ENCODE data around the gene GABRG3. TPM values are rescaled to one million over a fixed set of nuclear protein-coding genes. Genes with fewer than 3 reads are reported as not detected.

GABRG3 gene
- total RNA-seq, 4 donors from 2014 or later: 0.97 to 3.9 (median 3.6) TPM; not detected in 1

GRCh38 chr15:27057904-27058645, 87.1 kb downstream of the GABRG3 start:
- no peaks in the 10 kb centered on the region for H3K9me3 ChIP-seq
- H3K4me1 ChIP-seq: no peaks in the 10 kb centered on the region
- no peaks in the 10 kb centered on the region for H3K36me3 ChIP-seq
- 88% methylated on average over 14 of the region's 14 CpGs for WGBS
- no peaks in the 10 kb centered on the region for H3K27me3 ChIP-seq
- TF ChIP-seq POLR2AphosphoS5 (IDR thresholded peaks at IDR 0.05) (no peak), EP300 (IDR thresholded peaks at IDR 0.05) (no peak), POLR2A (IDR thresholded peaks at IDR 0.05) (no peak)
- DNase-seq (ENCODE audit: low spot score in 2 of 2): no peak
- no peak overlapping the region for H3K4me3 ChIP-seq
- H3K27ac ChIP-seq: no peak overlapping the region

GRCh38 chr15:27058939-27059338, 88.0 kb downstream of the GABRG3 start:
- H3K9me3 ChIP-seq: no peaks in the 10 kb centered on the region
- H3K4me3 ChIP-seq: no peak overlapping the region
- DNase-seq (ENCODE audit: low spot score in 2 of 2): no peak
- no peaks in the 10 kb centered on the region for H3K36me3 ChIP-seq
- TF ChIP-seq EP300 (IDR thresholded peaks at IDR 0.05) (no peak), POLR2AphosphoS5 (IDR thresholded peaks at IDR 0.05) (no peak), CTCF (IDR thresholded peaks at IDR 0.05) (no peak), POLR2A (IDR thresholded peaks at IDR 0.05) (no peak)
- no peaks in the 10 kb centered on the region for H3K4me1 ChIP-seq
- no peaks in the 10 kb centered on the region for H3K27me3 ChIP-seq
- WGBS: 59% methylated on average over 2 of the region's 2 CpGs
- H3K27ac ChIP-seq: no peak overlapping the region

DNA sequence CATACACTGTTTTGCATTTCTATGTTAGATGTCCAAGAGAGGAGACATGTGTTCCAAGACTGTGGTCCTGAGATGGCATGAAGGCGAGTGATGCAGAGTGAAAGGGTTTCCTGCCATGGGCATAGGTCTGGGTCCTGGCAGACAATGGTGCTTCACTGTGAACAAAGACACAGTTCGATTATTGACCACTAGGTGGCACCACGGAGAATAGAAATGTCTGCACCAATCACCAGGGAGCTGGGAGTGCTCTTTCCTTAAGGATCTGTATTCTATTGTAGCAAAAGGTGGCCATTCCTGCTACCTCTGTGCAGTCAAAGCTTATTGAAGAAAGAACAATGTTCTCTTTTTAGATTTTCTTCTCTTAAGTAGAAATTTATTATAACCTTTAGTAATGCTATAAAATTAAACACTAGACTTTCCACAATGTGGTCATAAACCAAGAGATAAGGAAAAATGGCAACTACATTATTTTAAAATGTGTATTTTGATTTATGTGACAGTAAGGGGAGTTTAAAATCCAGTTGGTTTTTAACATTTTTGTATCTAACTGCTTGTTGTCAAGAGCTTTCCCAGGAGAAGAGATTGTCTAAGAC, 88.7 kb downstream of the GABRG3 start:
- TF ChIP-seq CTCF (IDR thresholded peaks at IDR 0.05): peak in 1 of 2 donors; percentile 45
- no peak for TF ChIP-seq POLR2AphosphoS5 (IDR thresholded peaks at IDR 0.05)
- no peaks in the 10 kb centered on the region for H3K9me3 ChIP-seq
- H3K4me1 ChIP-seq: no peaks in the 10 kb centered on the region
- no peak for DNase-seq (ENCODE audit: low spot score in 2 of 2)
- H3K4me3 ChIP-seq: no peak overlapping the region
- no peak overlapping the region for H3K27ac ChIP-seq
- WGBS: 25% methylated on average over 3 of the region's 3 CpGs
- no peaks in the 10 kb centered on the region for H3K36me3 ChIP-seq
- no peaks in the 10 kb centered on the region for H3K27me3 ChIP-seq

- no peaks in the 10 kb centered on the region for H3K27me3 ChIP-seq
- H3K9me3 ChIP-seq: no peaks in the 10 kb centered on the region
- 58% methylated on average over 6 of the region's 6 CpGs for WGBS
- no peak overlapping the region for H3K4me3 ChIP-seq
- H3K4me1 ChIP-seq: no peaks in the 10 kb centered on the region
- H3K36me3 ChIP-seq: no peaks in the 10 kb centered on the region
- no peak overlapping the region for H3K27ac ChIP-seq
- peak in 1 of 2 donors; percentile 18 for DNase-seq (ENCODE audit: low spot score in 2 of 2)
- TF ChIP-seq EP300 (IDR thresholded peaks at IDR 0.05) (no peak), POLR2AphosphoS5 (IDR thresholded peaks at IDR 0.05) (no peak), CTCF (IDR thresholded peaks at IDR 0.05) (no peak), POLR2A (IDR thresholded peaks at IDR 0.05) (no peak)
These were observed 90.8 kb downstream of the GABRG3 start for GRCh38 chr15:27061739-27062138.

DNA sequence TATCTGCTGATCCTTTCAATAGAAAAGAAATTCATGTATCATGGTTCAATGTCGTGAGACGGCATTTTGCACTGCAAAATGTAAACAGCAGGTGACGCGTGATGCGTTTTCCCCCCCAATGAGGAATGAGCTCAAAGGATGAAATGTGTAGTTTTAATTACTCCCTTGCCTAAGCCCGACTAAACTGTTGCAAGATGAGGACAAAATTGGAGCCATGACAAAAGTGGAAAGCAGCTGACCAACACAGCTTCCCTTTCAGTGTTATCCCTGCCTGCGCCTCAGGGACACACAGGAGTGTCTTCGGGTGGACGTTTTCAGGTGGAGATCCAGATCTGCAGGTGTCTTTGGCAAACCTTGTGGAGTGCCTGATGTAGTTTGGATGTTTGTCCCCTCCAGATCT, 92.0 kb downstream of the GABRG3 start:
- 87% methylated on average over 9 of the region's 9 CpGs for WGBS
- Histone ChIP-seq H3K4me1 (no peaks in the 10 kb centered on the region), H3K36me3 (no peaks in the 10 kb centered on the region), H3K27ac (no peak overlapping the region), H3K9me3 (peaks cover 3% of the 10 kb centered on the region), H3K27me3 (no peaks in the 10 kb centered on the region), H3K4me3 (no peak overlapping the region)
- DNase-seq (ENCODE audit: low spot score in 2 of 2): no peak
- no peak for TF ChIP-seq EP300 (IDR thresholded peaks at IDR 0.05)
- TF ChIP-seq CTCF (IDR thresholded peaks at IDR 0.05): no peak
- TF ChIP-seq POLR2AphosphoS5 (IDR thresholded peaks at IDR 0.05): no peak
- TF ChIP-seq POLR2A (IDR thresholded peaks at IDR 0.05): no peak
